Measurements from ENCODE around the gene SIN3A.
"Not testable (repeated sequence)": the region's sequence is repeated elsewhere in the genome, so short reads cannot be mapped to it uniquely, and the experiment has no call there.

The SIN3A gene

GRCh38 chr15:75483106-75483505 lies 31.6 kb upstream of the SIN3A start:
- Histone ChIP-seq H3K9me2 (replicated peaks; ENCODE audit: control insufficient read depth, low read length) (no peaks in the 10 kb centered on the region), H3F3A (ENCODE audit: control insufficient read depth, insufficient read depth) (no peaks in the 10 kb centered on the region), H3K4me1 (ENCODE audit: control insufficient read depth, low read length) (no peaks in the 10 kb centered on the region), H3K79me2 (ENCODE audit: control insufficient read depth, low read length) (no peaks in the 10 kb centered on the region), H3K4me3 (ENCODE audit: low read length) (no peak overlapping the region), H3K27me3 (ENCODE audit: control insufficient read depth, low read length) (no peaks in the 10 kb centered on the region), H3K4me2 (ENCODE audit: low read length) (no peak overlapping the region), H3K9me3 (ENCODE audit: control insufficient read depth, insufficient read depth, low read length) (no peaks in the 10 kb centered on the region), H3K36me3 (ENCODE audit: control insufficient read depth, low read length) (peaks cover 50% of the 10 kb centered on the region), H4K20me1 (ENCODE audit: control insufficient read depth, insufficient read depth, low read depth, low read length) (no peaks in the 10 kb centered on the region), H3K27ac (ENCODE audit: low read depth, low read length) (no peak overlapping the region)
- TF ChIP-seq EZH2phosphoT487 (IDR thresholded peaks at IDR 0.05; ENCODE audit: borderline replicate concordance, low read length) (no peak), CTCF (IDR thresholded peaks at IDR 0.05; ENCODE audit: low read depth, low read length, poor library complexity, severe bottlenecking) (no peak)

- H3K9me2 ChIP-seq (replicated peaks; ENCODE audit: control insufficient read depth, low read length); H3K4me2 ChIP-seq (ENCODE audit: low read length); H3K79me2 ChIP-seq (ENCODE audit: control insufficient read depth, low read length); H3K9me3 ChIP-seq (ENCODE audit: control insufficient read depth, insufficient read depth, low read length); H3K4me1 ChIP-seq (ENCODE audit: control insufficient read depth, low read length); H3F3A ChIP-seq (ENCODE audit: control insufficient read depth, insufficient read depth); H3K27ac ChIP-seq (ENCODE audit: low read depth, low read length); H3K27me3 ChIP-seq (ENCODE audit: control insufficient read depth, low read length); H3K4me3 ChIP-seq (ENCODE audit: low read length); H4K20me1 ChIP-seq (ENCODE audit: control insufficient read depth, insufficient read depth, low read depth, low read length): not testable (repeated sequence)
- H3K36me3 ChIP-seq (ENCODE audit: control insufficient read depth, low read length), result peaks cover 45% of the 10 kb centered on the region
These were observed 29.0 kb upstream of the SIN3A start for GRCh38 chr15:75480463-75480862.

- H3K9me2 ChIP-seq (replicated peaks; ENCODE audit: control insufficient read depth, low read length), result no peaks in the 10 kb centered on the region
- H3K4me1 ChIP-seq (ENCODE audit: control insufficient read depth, low read length), result no peaks in the 10 kb centered on the region
- H3K79me2 ChIP-seq (ENCODE audit: control insufficient read depth, low read length), result no peaks in the 10 kb centered on the region
- H3K27ac ChIP-seq (ENCODE audit: low read depth, low read length), result no peak overlapping the region
- H3K27me3 ChIP-seq (ENCODE audit: control insufficient read depth, low read length), result no peaks in the 10 kb centered on the region
- no peak overlapping the region for H3K4me3 ChIP-seq (ENCODE audit: low read length)
- H3K4me2 ChIP-seq (ENCODE audit: low read length), result no peak overlapping the region
- H3F3A ChIP-seq (ENCODE audit: control insufficient read depth, insufficient read depth), result no peaks in the 10 kb centered on the region
- no peaks in the 10 kb centered on the region for H3K9me3 ChIP-seq (ENCODE audit: control insufficient read depth, insufficient read depth, low read length)
- H4K20me1 ChIP-seq (ENCODE audit: control insufficient read depth, insufficient read depth, low read depth, low read length), result no peaks in the 10 kb centered on the region
- H3K36me3 ChIP-seq (ENCODE audit: control insufficient read depth, low read length), result peaks cover 42% of the 10 kb centered on the region
- TF ChIP-seq EZH2phosphoT487 (IDR thresholded peaks at IDR 0.05; ENCODE audit: borderline replicate concordance, low read length), result no peak
- TF ChIP-seq CTCF (IDR thresholded peaks at IDR 0.05; ENCODE audit: low read depth, low read length, poor library complexity, severe bottlenecking), result no peak
These were observed 28.2 kb upstream of the SIN3A start for GRCh38 chr15:75479670-75480069.

- not testable (repeated sequence) for H3K4me1 ChIP-seq (ENCODE audit: control insufficient read depth, low read length); H3K27me3 ChIP-seq (ENCODE audit: control insufficient read depth, low read length); H3K9me2 ChIP-seq (replicated peaks; ENCODE audit: control insufficient read depth, low read length); H3K27ac ChIP-seq (ENCODE audit: low read depth, low read length); H3K9me3 ChIP-seq (ENCODE audit: control insufficient read depth, insufficient read depth, low read length); H3K4me2 ChIP-seq (ENCODE audit: low read length); H3F3A ChIP-seq (ENCODE audit: control insufficient read depth, insufficient read depth); H4K20me1 ChIP-seq (ENCODE audit: control insufficient read depth, insufficient read depth, low read depth, low read length); H3K79me2 ChIP-seq (ENCODE audit: control insufficient read depth, low read length); H3K4me3 ChIP-seq (ENCODE audit: low read length)
- H3K36me3 ChIP-seq (ENCODE audit: control insufficient read depth, low read length), result peaks cover 36% of the 10 kb centered on the region
These were observed 25.6 kb upstream of the SIN3A start for GRCh38 chr15:75477094-75477493.
